Measurements from ENCODE around the gene SERPINA1.
A peak's percentile ranks its signal among the peaks of the same experiment; 100 is the strongest.
"Not testable (repeated sequence)": the region's sequence is repeated elsewhere in the genome, so short reads cannot be mapped to it uniquely, and the experiment has no call there.

The SERPINA1 gene

DNA sequence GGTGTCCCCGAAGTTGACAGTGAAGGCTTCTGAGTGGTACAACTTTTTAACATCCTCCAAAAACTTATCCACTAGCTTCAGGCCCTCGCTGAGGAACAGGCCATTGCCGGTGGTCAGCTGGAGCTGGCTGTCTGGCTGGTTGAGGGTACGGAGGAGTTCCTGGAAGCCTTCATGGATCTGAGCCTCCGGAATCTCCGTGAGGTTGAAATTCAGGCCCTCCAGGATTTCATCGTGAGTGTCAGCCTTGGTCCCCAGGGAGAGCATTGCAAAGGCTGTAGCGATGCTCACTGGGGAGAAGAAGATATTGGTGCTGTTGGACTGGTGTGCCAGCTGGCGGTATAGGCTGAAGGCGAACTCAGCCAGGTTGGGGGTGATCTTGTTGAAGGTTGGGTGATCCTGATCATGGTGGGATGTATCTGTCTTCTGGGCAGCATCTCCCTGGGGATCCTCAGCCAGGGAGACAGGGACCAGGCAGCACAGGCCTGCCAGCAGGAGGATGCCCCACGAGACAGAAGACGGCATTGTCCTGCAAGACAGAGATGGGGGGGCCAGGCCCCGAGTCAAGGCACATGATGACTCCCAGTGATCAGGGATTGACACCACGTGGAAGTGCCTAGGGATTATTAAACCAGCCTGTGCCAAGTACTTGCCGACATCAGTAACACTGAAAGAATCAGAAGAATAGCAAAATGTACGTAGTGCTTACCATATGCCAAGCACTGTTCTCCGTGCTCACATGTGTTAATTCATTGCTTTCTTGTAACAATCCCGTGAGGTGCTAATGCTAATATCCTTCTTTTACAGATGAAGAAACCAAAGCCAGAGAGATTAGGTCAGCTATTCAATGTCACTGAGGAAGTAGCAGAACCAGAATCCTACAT, 5.4 kb downstream of the SERPINA1 start:
- DNase-seq: no peak

DNA sequence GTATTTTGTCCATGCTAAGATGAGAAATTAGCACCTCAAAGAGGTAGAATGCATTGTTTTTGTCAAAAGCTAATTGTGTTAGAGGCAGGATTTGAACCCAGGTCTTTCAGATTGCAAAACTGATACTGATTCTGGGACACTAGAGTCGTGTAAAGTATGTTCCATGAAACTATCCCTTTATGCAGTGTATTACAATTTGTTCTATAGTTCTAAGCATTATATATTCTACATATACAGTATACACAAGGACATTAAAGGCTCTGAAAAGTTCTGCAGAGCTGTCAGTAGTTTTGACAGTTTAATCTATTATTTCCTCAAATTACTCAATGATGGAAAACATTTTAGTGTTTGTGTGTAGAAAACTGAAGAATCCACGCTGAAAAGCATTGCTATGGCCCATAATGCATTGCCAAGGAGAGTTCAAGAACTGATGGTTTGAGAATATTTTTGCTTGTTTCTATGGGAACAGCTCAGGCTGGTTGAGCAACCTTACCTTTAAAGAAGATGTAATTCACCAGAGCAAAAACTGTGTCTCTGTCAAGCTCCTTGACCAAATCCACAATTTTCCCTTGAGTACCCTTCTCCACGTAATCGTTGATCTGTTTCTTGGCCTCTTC, 6.2 kb downstream of the SERPINA1 start:
- no peak for DNase-seq

DNA sequence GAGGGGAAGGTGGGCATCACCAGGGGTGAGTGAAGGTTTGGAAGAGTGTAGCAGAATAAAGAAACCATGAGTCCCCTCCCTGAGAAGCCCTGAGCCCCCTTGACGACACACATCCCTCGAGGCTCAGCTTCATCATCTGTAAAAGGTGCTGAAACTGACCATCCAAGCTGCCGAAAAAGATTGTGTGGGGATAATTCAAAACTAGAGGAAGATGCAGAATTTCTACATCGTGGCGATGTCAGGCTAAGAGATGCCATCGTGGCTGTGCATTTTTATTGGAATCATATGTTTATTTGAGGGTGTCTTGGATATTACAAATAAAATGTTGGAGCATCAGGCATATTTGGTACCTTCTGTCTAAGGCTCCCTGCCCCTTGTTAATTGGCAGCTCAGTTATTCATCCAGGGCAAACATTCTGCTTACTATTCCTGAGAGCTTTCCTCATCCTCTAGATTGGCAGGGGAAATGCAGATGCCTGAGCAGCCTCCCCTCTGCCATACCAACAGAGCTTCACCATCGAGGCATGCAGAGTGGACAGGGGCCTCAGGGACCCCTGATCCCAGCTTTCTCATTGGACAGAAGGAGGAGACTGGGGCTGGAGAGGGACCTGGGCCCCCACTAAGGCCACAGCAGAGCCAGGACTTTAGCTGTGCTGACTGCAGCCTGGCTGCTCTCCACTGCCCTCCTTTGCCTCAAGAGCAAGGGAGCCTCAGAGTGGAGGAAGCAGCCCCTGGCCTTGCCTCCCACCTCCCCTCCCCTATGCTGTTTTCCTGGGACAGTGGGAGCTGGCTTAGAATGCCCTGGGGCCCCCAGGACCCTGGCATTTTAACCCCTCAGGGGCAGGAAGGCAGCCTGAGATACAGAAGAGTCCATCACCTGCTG, 7.0 kb downstream of the SERPINA1 start:
- no peak for DNase-seq

- DNase-seq: no peak
Observed at GRCh38 chr14:94380225-94381148, 7.9 kb downstream of the SERPINA1 start.

GRCh38 chr14:94379291-94380224, 8.8 kb downstream of the SERPINA1 start:
- DNase-seq: no peak

GRCh38 chr14:94378527-94379290, 9.7 kb downstream of the SERPINA1 start:
- DNase-seq: no peak

GRCh38 chr14:94377866-94378470, 10.4 kb downstream of the SERPINA1 start:
- DNase-seq: no peak

DNA sequence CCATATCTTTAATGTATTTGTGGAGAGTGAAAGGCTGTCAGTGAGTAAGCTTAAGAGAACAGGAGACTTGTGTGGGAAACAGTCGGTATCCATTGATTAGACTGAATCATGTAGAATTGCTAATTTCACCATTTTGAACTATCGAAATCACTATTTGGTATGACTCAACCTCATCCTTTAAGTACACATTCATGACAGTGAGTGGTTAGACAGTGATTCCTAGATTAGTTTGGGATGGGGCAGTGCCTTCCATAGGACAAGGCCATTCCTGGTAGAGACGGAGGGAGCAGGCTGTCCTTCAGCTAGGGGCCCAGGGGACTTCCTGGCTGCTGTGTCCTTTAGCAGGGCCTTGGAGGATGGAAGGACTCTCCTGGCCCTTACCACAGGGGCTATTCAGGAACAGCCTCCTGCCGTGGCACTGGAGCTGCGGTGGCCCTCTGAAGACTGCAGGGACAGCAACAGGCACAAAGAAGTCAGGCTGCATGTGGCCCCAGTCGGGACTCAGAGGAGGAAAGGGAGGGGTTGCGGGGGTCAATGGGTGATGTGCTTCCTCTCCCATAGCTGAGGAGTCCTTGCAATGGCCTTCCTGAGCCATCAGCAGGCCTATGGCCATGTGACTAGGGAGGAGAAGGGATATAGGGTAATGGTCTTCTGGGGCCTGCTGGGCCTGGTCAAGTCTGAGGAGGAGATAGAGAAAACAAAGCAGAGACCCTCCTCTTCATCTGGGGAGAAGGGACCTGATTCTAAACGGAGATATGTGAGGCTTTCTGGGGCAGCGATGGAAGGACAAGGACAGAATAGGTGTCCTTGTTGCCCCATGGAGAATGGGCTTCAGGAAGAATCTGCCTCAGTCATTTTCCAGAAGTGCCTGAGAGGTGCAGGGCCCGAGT, 11.2 kb downstream of the SERPINA1 start:
- DNase-seq: peak in 1 of 3 donors; percentile 39

GRCh38 chr14:94376108-94376975, 12.1 kb downstream of the SERPINA1 start:
- no peak for DNase-seq

DNA sequence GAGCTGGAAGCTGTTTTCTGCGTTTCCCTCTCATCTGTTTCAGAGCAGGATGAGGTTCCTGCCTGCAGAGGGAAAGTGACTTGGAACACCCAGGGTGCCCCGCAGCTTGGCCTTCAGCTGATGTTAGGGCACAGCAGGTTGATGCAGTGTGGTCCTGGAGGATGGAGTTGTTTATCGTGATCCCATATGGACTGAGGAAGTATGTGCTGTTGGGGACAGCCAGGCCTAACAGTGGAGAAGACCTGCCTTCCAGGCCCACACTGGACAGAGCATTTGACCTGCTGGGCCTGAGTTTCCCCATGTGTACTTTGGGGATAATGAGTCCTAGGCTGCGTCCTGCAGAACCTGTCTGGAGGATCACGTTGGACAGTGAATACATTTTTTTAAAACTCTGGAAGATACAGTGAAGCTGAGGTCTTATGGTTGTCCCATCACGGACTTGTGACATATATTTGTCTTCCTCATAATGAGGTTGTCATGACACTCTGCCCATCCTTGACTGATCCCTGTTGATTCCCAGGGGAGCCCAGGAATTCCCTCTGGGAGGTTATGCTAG, 12.8 kb downstream of the SERPINA1 start:
- no peak for DNase-seq

- peak; percentile 52 to 59 (median 54) for DNase-seq
Observed at GRCh38 chr14:94374749-94375260, 13.6 kb downstream of the SERPINA1 start.

- peak; percentile 77 to 81 (median 79) for DNase-seq
Observed at GRCh38 chr14:94374116-94374515, 14.3 kb downstream of the SERPINA1 start.

DNA sequence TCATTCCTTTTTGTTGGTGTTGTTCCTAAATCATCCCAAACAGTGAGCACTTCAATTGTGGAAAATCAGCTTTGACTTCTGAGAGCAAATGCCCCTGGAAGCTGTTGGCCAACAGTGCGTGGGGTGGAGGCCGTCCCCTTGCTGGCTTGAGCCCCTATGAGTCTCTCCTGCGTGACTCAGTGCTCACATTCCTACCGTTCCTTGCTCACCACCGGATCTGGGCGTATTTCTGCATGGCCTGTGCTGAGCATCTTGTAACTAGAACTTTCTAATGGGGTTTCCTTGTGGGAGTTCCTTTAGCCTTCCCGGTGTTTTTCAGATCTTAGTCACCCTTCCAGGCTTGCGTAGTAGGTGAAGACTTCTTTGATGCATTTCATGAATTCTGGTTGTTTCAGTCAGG, 14.7 kb downstream of the SERPINA1 start:
- peak; percentile 76 to 80 (median 76) for DNase-seq

DNA sequence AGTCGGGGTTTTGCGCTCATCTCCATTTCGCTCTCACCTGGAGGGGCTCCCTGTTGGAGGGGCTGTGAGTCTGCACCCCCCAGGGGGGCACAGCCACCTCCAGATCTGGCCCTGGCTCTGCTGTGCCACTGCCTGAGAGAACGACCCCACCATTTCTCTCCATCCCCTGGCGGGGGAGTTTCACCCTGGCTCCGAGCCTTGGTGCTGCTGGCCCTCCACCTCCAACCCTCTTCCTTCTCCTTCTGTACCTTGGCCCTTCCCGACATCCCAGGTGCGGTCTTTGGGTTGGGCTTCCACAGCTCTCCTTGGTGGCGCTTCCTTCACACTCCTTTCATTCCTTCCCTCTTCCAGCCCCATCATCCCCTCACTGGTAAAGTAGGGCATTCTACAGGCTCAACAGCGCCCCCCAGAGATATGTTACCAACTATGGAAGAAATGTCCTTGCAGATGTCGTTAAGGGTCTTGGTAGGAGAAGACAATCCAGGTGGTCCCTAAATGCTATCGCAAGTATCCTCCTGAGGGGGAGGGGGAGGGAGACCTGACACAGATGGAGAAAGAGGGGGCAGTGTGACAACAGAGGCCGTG, 16.3 kb downstream of the SERPINA1 start:
- peak in 1 of 3 donors; percentile 39 for DNase-seq

- DNase-seq: no peak
Observed at GRCh38 chr14:94370524-94370910, 17.9 kb downstream of the SERPINA1 start.

DNA sequence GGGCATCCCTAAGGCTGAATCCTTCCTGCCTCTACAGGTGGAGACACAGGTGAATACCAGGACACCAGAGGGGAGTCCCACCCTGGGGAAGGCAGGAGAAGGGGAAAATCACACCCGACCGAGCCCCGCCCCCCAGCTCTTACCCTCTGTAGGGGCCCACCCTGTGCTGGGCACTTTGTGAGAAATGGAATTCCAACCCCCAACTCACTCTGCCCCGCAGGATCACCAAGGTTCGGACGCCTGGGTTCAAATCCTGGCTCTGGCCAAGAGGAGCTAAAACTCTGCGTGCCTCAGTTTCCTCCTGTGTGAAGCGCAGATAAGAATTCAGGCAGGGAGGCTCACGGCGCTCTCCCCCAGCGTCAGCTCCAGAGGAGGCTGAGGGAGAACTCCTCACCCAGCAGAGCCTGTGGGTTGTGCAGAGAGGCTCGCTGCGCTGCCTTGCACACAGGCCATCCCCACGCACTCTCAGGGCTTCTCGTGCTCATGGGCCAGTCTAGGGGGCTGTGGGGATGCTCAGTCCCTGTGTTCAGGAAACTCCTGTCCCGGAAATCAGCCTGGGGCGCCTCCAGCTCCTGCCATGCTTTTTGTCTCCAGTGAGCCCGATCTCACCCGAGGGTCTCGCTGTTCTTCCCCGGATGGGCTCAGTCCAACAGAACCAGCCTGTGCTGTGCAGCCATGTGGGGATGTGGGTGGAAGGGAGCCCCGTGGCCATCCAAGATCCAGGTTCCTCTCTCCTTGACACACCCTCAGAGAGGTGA, 18.5 kb downstream of the SERPINA1 start:
- not testable (repeated sequence) for DNase-seq

Measured in suppressor macrophage treated with lipopolysaccharide for 1 hour (primary cell).